HEK293T (cell line): ENCODE data around the gene TRERF1.

Experiments
- BHLHE40 ChIP-seq: fragments of 450-650 bp; IDR thresholded peaks from 2 replicates; pipeline ENCODE4 v1.6.1; 2016; ENCODE audit warnings: mild to moderate bottlenecking, moderate library complexity, borderline replicate concordance
- TARDBP ChIP-seq: fragments of 450-650 bp; IDR thresholded peaks from 2 replicates; pipeline ENCODE4 v1.6.1; 2016

GRCh38 chr6:42337985-42338743, 113.6 kb downstream of the TRERF1 start:
- TF ChIP-seq TARDBP (no peak), BHLHE40 (no peak)
